Lower lobe of right lung (tissue), 2 donors: ENCODE results near the gene FEZ2. TPM values are rescaled to one million over a fixed set of nuclear protein-coding genes. Genes with fewer than 3 reads are reported as not detected.

Experiments used
- ATAC-seq, 2 donors: fragments of 200-7000 bp; cut with Tn5 transposase; one replicate each; pipeline ENCODE4 v1.9.1; 2020 to 2022; ENCODE audit warnings: mild to moderate bottlenecking in 2 of 2, moderate library complexity in 2 of 2
- DNase-seq: peaks from one replicate; pipeline ENCODE4 v3.0.0-alpha.2; 2020
- H3K27ac ChIP-seq: fragments of 200-600 bp; one replicate; pipeline ENCODE4 v1.8.0; 2022
- H3K27me3 ChIP-seq: fragments of 200-600 bp; one replicate; pipeline ENCODE4 v1.8.0; 2022; ENCODE audit warnings: low read depth
- H3K36me3 ChIP-seq: fragments of 200-600 bp; one replicate; pipeline ENCODE4 v1.8.0; 2022; ENCODE audit warnings: mild to moderate bottlenecking
- H3K4me1 ChIP-seq: fragments of 200-600 bp; one replicate; pipeline ENCODE4 v1.8.0; 2022
- H3K4me3 ChIP-seq: fragments of 200-600 bp; one replicate; pipeline ENCODE4 v1.8.0; 2022; ENCODE audit warnings: mild to moderate bottlenecking
- H3K9me3 ChIP-seq: fragments of 200-600 bp; one replicate; pipeline ENCODE4 v1.8.0; 2022
- intact Hi-C: fragments of 100-400 bp; cut with DNase I; formaldehyde crosslinking; loops from one replicate; pipeline ENCODE4 v1.11.0; 2022
- total RNA-seq: library from RNA; stranded (reverse); fragmentation: NEBNext Ultra II Directional; extraction: Animal tissue kit (Norgen Biotek cat#: 25700); gene quantifications from one replicate; pipeline ENCODE4 v1.2.1, GENCODE V29; 2021
- TF ChIP-seq, protein P1 (sequence below): fragments of 200-600 bp; IDR thresholded peaks from one replicate; pipeline ENCODE4 v1.8.0; 2022; ENCODE audit warnings: antibody characterized with exemption, mild to moderate bottlenecking
- donor health status: DM: no; HTN: yes; CAD: no; lungs with severe emphysema.

Gene FEZ2
- total RNA-seq, 1 donor from 2014 or later = 44.0 TPM

DNA sequence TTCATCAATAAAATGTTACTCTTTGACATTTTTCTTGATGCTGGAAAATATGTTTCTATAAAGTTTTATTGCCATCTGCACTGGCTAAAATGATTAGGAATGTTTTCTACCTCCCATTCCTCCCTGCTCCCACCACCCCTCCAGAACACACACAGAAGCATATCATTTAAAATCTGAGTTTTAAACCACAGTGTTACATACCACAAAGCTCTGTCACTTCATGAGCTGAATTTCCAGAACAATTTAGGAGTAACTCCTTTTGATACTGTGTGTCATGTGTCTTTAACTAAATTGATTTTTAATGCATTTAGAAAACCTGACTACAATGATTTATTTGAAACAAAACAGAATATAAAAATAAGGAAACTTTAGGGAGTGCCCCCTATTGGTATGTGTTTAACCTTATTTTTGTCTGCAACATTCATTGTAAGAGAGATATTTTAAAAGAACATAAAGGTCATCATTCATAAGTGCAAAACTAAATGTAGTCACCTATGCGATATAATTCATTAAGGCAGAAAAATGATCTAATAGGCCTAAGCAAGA, 52.0 kb downstream of the FEZ2 start:
- Histone ChIP-seq H3K36me3 (peaks cover 93% of the 10 kb centered on the region), H3K4me3 (no peak overlapping the region), H3K9me3 (no peaks in the 10 kb centered on the region), H3K4me1 (no peaks in the 10 kb centered on the region), H3K27me3 (no peaks in the 10 kb centered on the region), H3K27ac (no peak overlapping the region)
- ATAC-seq (no peak), DNase-seq (no peak)
- intact Hi-C loops = no loop called here
- TF ChIP-seq, protein P1, sequence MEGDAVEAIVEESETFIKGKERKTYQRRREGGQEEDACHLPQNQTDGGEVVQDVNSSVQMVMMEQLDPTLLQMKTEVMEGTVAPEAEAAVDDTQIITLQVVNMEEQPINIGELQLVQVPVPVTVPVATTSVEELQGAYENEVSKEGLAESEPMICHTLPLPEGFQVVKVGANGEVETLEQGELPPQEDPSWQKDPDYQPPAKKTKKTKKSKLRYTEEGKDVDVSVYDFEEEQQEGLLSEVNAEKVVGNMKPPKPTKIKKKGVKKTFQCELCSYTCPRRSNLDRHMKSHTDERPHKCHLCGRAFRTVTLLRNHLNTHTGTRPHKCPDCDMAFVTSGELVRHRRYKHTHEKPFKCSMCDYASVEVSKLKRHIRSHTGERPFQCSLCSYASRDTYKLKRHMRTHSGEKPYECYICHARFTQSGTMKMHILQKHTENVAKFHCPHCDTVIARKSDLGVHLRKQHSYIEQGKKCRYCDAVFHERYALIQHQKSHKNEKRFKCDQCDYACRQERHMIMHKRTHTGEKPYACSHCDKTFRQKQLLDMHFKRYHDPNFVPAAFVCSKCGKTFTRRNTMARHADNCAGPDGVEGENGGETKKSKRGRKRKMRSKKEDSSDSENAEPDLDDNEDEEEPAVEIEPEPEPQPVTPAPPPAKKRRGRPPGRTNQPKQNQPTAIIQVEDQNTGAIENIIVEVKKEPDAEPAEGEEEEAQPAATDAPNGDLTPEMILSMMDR = no peak

DNA sequence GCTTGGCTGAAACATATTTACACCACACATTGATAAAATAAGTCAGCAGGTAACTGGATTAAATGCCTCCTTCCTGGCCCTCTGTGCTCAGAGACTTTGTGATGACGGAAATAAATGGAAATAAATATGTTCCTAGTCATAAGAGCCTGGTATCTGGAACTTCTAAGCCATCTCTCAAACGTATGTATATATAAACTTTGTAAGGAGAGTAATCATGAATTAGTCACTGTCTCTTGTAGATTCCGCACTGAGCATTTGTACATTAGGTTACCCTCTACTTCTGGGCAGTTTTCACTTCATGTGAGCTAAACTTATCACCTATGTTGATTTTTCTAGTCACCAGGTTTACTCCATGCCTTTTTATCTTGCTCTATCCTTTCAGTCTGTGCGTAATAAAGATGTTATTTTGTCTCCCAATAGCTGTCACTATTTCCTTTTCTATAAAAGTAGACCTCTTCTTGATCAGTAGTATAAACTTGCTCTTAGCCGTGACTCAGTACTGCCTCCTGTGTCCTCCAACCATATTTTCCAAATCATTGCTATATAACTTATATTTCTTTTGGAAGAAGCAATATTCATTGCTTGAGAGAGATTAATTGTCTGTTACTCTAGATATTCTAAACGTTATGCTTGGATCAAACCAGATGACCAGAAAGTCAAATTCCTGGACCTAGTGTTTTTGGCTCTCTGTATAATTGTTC, 53.2 kb downstream of the FEZ2 start:
- DNase-seq (no peak), ATAC-seq (no peak)
- Histone ChIP-seq H3K27me3 (no peaks in the 10 kb centered on the region), H3K4me1 (no peaks in the 10 kb centered on the region), H3K36me3 (peaks cover 90% of the 10 kb centered on the region), H3K4me3 (no peak overlapping the region), H3K27ac (no peak overlapping the region), H3K9me3 (no peaks in the 10 kb centered on the region)
- TF ChIP-seq, protein P1 = no peak
- intact Hi-C loops = no loop called here

DNA sequence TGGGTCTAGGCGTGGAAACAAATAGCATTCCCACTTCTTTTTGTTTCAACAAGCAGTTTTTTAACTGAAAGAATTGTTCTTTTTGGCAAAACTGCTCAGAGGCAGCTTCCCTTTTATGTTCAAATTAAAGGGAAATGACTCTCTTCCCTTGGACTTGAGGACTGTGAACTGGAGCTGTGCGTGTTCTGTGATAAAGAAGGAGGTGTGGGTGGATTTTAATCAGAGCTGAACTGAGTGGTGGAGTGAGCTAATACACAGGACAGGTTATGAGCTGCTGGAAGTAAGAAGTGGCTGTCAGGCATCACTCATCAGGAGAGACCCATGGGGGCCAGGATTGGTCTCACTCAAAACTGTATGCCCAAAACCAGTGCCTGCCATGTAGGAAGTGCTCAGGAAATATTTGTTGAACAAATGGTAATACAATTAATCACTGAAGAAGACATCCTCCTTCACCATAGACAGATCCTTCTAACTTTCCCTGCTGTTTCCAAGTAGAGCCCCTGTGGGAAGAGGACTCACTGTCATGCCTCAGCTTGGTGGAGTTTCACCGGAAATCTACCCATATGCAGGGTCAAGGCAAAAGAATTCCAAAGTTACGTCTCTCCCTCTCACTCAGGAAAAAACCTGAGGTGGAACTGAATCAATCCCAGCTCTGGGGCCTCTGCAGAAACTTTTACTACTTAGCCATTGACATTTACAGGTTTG, 55.9 kb downstream of the FEZ2 start:
- peak in 1 of 2 donors; percentile 24 for ATAC-seq
- TF ChIP-seq, protein P1 = no peak
- no peak overlapping the region for H3K27ac ChIP-seq

DNA sequence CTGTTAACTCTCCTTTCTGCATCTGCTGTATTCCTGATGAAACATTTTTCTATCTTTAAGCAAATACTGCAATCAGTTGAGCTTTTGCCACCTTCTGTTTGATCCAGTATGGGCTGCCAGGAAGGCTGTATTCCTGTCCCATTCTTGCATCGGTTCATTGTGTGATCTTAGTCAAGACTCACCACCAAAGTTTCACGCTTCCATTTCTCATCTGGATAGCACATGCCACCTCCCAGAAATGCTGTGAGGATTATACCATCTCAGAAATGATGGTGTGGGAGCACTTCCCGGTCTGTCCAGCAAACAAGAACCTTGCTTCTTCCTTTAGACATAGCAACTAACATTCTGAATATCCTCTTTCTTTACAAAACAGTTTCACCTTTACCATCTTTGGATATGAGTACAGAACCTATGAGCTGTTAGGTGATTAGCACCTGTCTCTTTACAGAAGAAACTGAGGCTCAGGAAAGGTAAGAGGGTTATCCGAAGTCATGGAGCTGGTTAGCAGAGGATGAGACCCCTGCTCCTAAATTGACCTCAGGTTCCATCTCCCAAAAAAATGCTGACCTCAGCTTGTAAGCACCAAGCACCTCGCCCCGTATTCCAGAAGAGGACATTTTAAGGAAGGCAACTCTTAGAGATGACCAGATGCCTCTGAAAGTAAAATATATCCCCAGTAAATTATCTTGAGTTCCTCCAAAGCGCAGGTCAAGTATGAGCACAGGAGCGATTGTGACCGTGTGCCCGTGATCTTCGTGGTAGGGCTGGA, 56.8 kb downstream of the FEZ2 start:
- DNase-seq (no peak), ATAC-seq (no peak)
- no peak overlapping the region for H3K4me3 ChIP-seq
- TF ChIP-seq, protein P1 = no peak
- peaks cover 87% of the 10 kb centered on the region for H3K36me3 ChIP-seq
- no peaks in the 10 kb centered on the region for H3K9me3 ChIP-seq
- no peak overlapping the region for H3K27ac ChIP-seq
- H3K27me3 ChIP-seq = no peaks in the 10 kb centered on the region
- H3K4me1 ChIP-seq = no peaks in the 10 kb centered on the region
- intact Hi-C loops = no loop called here

More for the DNA sequence above, 55.9 kb downstream of the FEZ2 start:
- H3K27me3 ChIP-seq = no peaks in the 10 kb centered on the region
- peaks cover 87% of the 10 kb centered on the region for H3K36me3 ChIP-seq
- H3K4me3 ChIP-seq = no peak overlapping the region
- no peaks in the 10 kb centered on the region for H3K4me1 ChIP-seq
- no peak for DNase-seq
- H3K9me3 ChIP-seq = no peaks in the 10 kb centered on the region
- intact Hi-C loops = no loop called here

- intact Hi-C loops = no loop called here
- Histone ChIP-seq H3K4me3 (no peak overlapping the region), H3K27me3 (no peaks in the 10 kb centered on the region), H3K4me1 (no peaks in the 10 kb centered on the region), H3K9me3 (no peaks in the 10 kb centered on the region), H3K27ac (no peak overlapping the region), H3K36me3 (peaks cover 75% of the 10 kb centered on the region)
- no peak for DNase-seq
- TF ChIP-seq, protein P1 = no peak
- no peak for ATAC-seq
Observed at GRCh38 chr2:36539631-36540030, 58.3 kb downstream of the FEZ2 start.
